Colonic mucosa (tissue), 4 donors: ENCODE measurements around the gene NSMCE3. TPM values are rescaled to one million over a fixed set of nuclear protein-coding genes. Genes with fewer than 3 reads are reported as not detected.

ENCODE experiments used
- DNase-seq: peaks from one replicate; pipeline ENCODE4 v3.0.0-alpha.2; 2020
- H3K27ac ChIP-seq: fragments of 200-600 bp; one replicate; pipeline ENCODE4 v1.8.0; 2021
- H3K27me3 ChIP-seq: fragments of 200-600 bp; one replicate; pipeline ENCODE4 v1.8.0; 2021
- H3K36me3 ChIP-seq: fragments of 200-600 bp; one replicate; pipeline ENCODE4 v1.8.0; 2021
- H3K4me1 ChIP-seq: fragments of 200-600 bp; one replicate; pipeline ENCODE4 v1.8.0; 2021; ENCODE audit warnings: mild to moderate bottlenecking
- H3K4me3 ChIP-seq: fragments of 200-600 bp; one replicate; pipeline ENCODE4 v1.8.0; 2021
- H3K9ac ChIP-seq, 2 donors: one replicate each; pipeline ENCODE4 v1.7.0; 2013; ENCODE audit warnings: control low read depth in 2 of 2, low read depth in 2 of 2, low read length in 2 of 2
- H3K9me3 ChIP-seq: fragments of 200-600 bp; one replicate; pipeline ENCODE4 v1.8.0; 2021
- intact Hi-C: fragments of 100-400 bp; cut with DNase I; formaldehyde crosslinking; loops from one replicate; pipeline ENCODE4 v1.14.1; 2022
- total RNA-seq, 2 donors: library from RNA; stranded (reverse); fragmentation: NEBNext Ultra II Directional in 1 of 2; extraction: Animal tissue kit (Norgen Biotek cat#: 25700) in 1 of 2; gene quantifications; one replicate each; pipeline ENCODE4 v1.2.1, GENCODE V29; 2021
- TF ChIP-seq, protein P1 (sequence below): fragments of 200-600 bp; IDR thresholded peaks from one replicate; pipeline ENCODE4 v1.8.0; 2022; ENCODE audit warnings: antibody characterized with exemption, mild to moderate bottlenecking
- donor health status: healthy.
- donor health status: DM: no; HTN: no; CAD: no.
- donor health status: DM: no; HTN: no; CAD: no.

Gene NSMCE3
- total RNA-seq, 2 donors from 2014 or later, result 4.2 TPM

DNA sequence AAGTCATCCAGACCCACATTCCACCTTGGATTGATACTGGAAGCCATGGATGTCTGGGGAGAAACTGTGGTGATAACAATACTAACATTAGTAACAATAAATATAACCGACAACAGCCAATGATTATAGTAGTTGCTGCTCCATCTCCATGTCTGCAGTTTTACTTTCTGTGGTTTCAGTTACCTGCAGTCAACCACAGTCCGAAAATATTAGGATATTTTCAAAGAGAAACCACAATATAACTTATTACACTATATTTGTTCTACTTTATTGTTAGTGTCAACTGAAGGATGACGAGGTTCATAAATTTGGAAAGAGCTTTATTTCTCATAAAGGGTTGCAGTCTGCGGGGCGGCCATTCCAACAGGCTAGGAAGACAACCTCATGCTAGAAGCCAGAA, 2.6 kb upstream of the NSMCE3 start:
- Histone ChIP-seq H3K27ac (no peak overlapping the region), H3K27me3 (no peaks in the 10 kb centered on the region), H3K9ac (no peak overlapping the region), H3K9me3 (no peaks in the 10 kb centered on the region), H3K36me3 (no peaks in the 10 kb centered on the region), H3K4me3 (no peak overlapping the region), H3K4me1 (peaks cover 4% of the 10 kb centered on the region)
- intact Hi-C loops, result no loop called here
- no peak for DNase-seq
- TF ChIP-seq, protein P1, sequence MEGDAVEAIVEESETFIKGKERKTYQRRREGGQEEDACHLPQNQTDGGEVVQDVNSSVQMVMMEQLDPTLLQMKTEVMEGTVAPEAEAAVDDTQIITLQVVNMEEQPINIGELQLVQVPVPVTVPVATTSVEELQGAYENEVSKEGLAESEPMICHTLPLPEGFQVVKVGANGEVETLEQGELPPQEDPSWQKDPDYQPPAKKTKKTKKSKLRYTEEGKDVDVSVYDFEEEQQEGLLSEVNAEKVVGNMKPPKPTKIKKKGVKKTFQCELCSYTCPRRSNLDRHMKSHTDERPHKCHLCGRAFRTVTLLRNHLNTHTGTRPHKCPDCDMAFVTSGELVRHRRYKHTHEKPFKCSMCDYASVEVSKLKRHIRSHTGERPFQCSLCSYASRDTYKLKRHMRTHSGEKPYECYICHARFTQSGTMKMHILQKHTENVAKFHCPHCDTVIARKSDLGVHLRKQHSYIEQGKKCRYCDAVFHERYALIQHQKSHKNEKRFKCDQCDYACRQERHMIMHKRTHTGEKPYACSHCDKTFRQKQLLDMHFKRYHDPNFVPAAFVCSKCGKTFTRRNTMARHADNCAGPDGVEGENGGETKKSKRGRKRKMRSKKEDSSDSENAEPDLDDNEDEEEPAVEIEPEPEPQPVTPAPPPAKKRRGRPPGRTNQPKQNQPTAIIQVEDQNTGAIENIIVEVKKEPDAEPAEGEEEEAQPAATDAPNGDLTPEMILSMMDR, result no peak

DNA sequence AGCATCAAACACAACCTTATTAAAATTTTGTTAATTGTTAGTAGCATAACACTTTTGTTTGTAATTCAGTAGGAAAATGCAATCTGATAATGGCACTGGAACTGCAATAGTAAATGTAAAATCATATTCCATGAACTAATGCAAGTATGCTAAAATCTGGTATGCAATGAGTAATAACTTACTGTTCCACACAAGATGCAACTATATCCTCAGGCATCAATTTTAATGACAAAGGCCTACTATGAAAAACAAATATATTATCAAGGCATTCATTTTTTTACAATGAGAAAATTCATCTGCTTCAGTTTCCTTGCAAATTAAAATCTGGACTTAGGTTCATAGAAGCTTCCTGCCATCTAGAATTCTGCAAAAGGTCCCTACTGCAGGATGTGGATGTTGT, 1.4 kb upstream of the NSMCE3 start:
- H3K36me3 ChIP-seq, result no peaks in the 10 kb centered on the region
- no peaks in the 10 kb centered on the region for H3K9me3 ChIP-seq
- H3K27ac ChIP-seq, result no peak overlapping the region
- no peak overlapping the region for H3K4me3 ChIP-seq
- no peak for DNase-seq
- intact Hi-C loops, result no loop called here
- H3K27me3 ChIP-seq, result no peaks in the 10 kb centered on the region
- peaks cover 4% of the 10 kb centered on the region for H3K4me1 ChIP-seq
- H3K9ac ChIP-seq, result no peak overlapping the region
- TF ChIP-seq, protein P1, result no peak

DNA sequence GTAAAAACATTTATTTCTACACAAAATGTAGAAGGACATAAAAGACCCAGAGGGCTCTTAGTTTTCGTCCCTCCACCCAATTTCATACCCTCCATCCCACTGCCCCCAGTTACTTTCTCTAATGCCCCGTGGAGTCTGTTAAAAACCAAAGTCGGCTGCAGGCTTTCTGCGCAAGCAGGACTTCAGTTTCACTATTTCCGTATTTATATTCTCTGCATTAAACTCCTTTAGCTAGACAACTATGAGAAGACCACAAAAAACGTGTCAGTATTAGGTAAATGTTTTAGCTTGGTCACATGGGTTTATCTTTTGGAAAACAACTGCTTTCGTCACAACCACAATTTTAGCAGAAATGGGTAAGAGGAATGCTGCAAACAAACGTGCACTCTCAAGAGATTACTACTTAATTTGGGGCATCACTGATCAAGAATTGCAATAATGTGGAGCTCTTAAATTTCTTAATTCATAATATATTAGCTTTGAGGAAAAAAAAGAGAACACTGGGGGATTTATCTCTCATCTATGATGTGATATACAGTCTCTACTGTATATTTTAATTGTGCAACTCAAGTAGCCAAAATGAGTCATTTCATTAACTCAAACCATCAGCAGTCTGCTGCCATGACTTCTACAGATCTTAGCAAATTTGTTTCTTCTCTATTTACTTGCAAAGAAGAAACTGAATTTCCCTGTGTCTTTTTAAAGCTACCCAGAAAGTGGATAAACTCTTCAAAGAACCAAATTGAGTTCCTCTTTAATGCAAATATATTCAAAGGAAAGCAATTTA, 740 bp upstream of the NSMCE3 start:
- Histone ChIP-seq H3K4me1 (peaks cover 4% of the 10 kb centered on the region), H3K4me3 (peak overlapping the region; percentile 92), H3K9me3 (no peaks in the 10 kb centered on the region), H3K36me3 (no peaks in the 10 kb centered on the region), H3K27ac (peak overlapping the region; percentile 88), H3K27me3 (no peaks in the 10 kb centered on the region), H3K9ac (peak overlapping the region; percentile 82 to 84)
- peak; percentile 21 for DNase-seq
- intact Hi-C loops, result no loop called here
- TF ChIP-seq, protein P1, result no peak

DNA sequence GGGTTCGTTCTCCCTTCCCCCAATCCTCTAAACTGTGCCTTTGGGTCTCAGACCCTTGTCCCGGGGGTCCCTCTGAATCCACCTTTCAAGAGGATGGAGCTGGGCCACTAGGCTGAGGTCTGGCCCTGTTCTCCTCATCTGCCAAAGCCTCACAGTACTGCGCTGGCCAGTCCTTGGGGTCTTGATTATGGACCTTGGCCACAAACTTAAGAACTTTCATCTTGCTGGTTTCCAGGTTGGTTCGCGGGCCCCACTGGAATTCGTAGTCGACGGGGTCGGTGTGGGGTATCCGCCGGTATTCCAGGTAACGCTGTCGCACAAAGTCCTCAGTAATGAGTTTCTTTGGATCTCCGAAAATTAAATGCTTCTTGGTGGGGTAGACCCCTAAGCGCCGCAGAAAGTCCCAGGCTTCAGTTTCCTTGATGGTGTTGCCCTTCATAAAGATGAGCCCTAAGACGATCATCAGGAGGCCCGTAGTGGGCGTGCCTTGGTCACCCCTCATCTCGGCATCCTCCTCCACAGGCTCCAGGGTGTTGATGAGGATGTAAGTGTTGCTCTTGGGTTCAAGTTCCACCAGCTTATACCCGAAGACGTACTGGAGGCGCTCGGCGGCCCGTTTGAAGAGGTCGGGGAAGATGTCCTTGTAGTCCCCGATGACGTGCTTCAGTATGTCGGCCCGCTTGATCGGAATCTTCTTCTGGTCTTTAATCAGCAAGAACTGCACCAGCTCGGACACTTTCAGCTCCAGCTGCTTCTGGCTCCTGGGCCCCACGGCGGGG, 727 bp downstream of the NSMCE3 start:
- no peaks in the 10 kb centered on the region for H3K27me3 ChIP-seq
- intact Hi-C loops, result no loop called here
- peak overlapping the region; percentile 82 to 84 for H3K9ac ChIP-seq
- H3K27ac ChIP-seq, result peak overlapping the region; percentile 88
- TF ChIP-seq, protein P1, result no peak
- H3K4me1 ChIP-seq, result peaks cover 4% of the 10 kb centered on the region
- H3K36me3 ChIP-seq, result no peaks in the 10 kb centered on the region
- peak overlapping the region; percentile 92 for H3K4me3 ChIP-seq
- H3K9me3 ChIP-seq, result no peaks in the 10 kb centered on the region
- DNase-seq, result peak; percentile 32

DNA sequence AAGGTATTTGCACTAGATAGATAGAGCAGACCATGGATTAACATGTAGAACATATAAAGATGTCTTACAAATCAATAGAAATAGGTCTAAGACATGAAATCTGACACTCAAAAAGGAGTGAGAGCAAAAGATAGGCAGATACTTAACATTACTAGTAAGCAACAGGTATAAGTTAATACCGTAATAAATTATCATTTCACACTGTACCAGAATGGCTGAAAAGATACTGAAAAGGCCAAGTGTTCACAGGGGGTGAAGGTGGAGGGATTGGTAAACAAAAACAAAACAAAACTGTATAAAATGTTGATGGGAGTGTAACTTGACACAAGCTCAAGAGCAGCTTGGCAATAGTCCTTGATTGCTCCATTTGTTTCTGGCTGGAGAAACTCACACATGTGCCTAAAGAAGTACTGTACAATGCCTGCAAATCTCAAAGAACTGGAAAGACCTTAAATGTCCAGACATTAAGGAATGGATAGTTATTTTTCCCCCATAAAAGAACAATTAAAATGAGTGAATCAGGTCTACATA, 3.5 kb downstream of the NSMCE3 start:
- TF ChIP-seq, protein P1, result no peak
- Histone ChIP-seq H3K9me3 (no peaks in the 10 kb centered on the region), H3K27me3 (no peaks in the 10 kb centered on the region), H3K4me3 (no peak overlapping the region), H3K27ac (no peak overlapping the region), H3K4me1 (peaks cover 4% of the 10 kb centered on the region), H3K9ac (no peak overlapping the region), H3K36me3 (no peaks in the 10 kb centered on the region)
- DNase-seq, result no peak
- intact Hi-C loops, result no loop called here
